GM12878 (cell line): ENCODE measurements around the gene UBB.

Experiments used
- CHD1 ChIP-seq: IDR thresholded peaks from 2 replicates; pipeline ENCODE4 v1.6.1; 2012; ENCODE audit warnings: low read depth, low read length, improper control_type of control experiment
- EZH2 ChIP-seq: IDR thresholded peaks from 2 replicates; pipeline ENCODE4 v1.6.1; 2012; ENCODE audit warnings: low read depth, mild to moderate bottlenecking, control low read depth, inconsistent platforms, low read length, borderline replicate concordance; ENCODE audit not compliant: control insufficient read depth
- MXI1 ChIP-seq: fragments of 150-350 bp; IDR thresholded peaks from 2 replicates; pipeline ENCODE4 v1.6.1; 2011; ENCODE audit warnings: low read depth, mild to moderate bottlenecking, inconsistent platforms, low read length, improper control_type of control experiment
- RAD21 ChIP-seq: IDR thresholded peaks from 2 replicates; pipeline ENCODE4 v1.6.1; 2011; ENCODE audit warnings: mild to moderate bottlenecking, low read depth, low read length, moderate library complexity; ENCODE audit not compliant: insufficient read depth
- RB1 ChIP-seq: fragments of 450-650 bp; formaldehyde crosslinking; IDR thresholded peaks from 2 replicates; pipeline ENCODE4 v1.6.1; 2017; ENCODE audit warnings: mild to moderate bottlenecking, borderline replicate concordance
- ZNF217 ChIP-seq: fragments of 450-650 bp; IDR thresholded peaks from 2 replicates; pipeline ENCODE4 v1.6.1; 2017; ENCODE audit warnings: antibody characterized with exemption, mild to moderate bottlenecking
- TF ChIP-seq, protein P1 (sequence below), 3 experiments: IDR thresholded peaks in 2 of 3; conservative IDR thresholded peaks in 1 of 3; 2 replicates each; pipeline ENCODE4 v1.5.1; 2011; ENCODE audit warnings: low read depth in 3 of 3, low read length in 3 of 3, mild to moderate bottlenecking in 3 of 3, control low read depth in 2 of 3, moderate library complexity in 2 of 3, inconsistent platforms in 1 of 3, mixed read lengths in 1 of 3; ENCODE audit not compliant: control insufficient read depth in 2 of 3, insufficient read depth in 1 of 3; ENCODE audit errors: extremely low read depth in 1 of 3

- peak; percentile 83 for TF ChIP-seq MXI1
- TF ChIP-seq, protein P1, sequence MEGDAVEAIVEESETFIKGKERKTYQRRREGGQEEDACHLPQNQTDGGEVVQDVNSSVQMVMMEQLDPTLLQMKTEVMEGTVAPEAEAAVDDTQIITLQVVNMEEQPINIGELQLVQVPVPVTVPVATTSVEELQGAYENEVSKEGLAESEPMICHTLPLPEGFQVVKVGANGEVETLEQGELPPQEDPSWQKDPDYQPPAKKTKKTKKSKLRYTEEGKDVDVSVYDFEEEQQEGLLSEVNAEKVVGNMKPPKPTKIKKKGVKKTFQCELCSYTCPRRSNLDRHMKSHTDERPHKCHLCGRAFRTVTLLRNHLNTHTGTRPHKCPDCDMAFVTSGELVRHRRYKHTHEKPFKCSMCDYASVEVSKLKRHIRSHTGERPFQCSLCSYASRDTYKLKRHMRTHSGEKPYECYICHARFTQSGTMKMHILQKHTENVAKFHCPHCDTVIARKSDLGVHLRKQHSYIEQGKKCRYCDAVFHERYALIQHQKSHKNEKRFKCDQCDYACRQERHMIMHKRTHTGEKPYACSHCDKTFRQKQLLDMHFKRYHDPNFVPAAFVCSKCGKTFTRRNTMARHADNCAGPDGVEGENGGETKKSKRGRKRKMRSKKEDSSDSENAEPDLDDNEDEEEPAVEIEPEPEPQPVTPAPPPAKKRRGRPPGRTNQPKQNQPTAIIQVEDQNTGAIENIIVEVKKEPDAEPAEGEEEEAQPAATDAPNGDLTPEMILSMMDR (IDR thresholded peaks at IDR 0.05 in 2 of 3, conservative IDR thresholded peaks at IDR 0.05 in 1 of 3; ENCODE audit: control insufficient read depth in 2 of 3, extremely low read depth in 1 of 3, insufficient read depth in 1 of 3, low read depth in 3 of 3, low read length in 3 of 3), result no peak
- TF ChIP-seq EZH2, result no peak
- peak; percentile 81; the same call in 1 of the 2 replicates for TF ChIP-seq RB1
- no peak for TF ChIP-seq CHD1
- no peak for TF ChIP-seq ZNF217
- peak; percentile 13; the same call in 1 of the 2 replicates for TF ChIP-seq RAD21
These were observed 27.2 kb downstream of the UBB start for GRCh38 chr17:16407911-16408588.
